Glutamatergic neuron (in vitro differentiated cells): ENCODE results near the gene SLC6A17. TPM values are rescaled to one million over a fixed set of nuclear protein-coding genes. Genes with fewer than 3 reads are reported as not detected.

Experiments
- DNase-seq: peaks from one replicate; pipeline ENCODE4 v3.0.0; 2022
- H3K27ac Mint-ChIP-seq: one replicate; pipeline ENCODE4 v1.8.0; 2020; ENCODE audit warnings: mild to moderate bottlenecking, mixed read lengths, inconsistent platforms; ENCODE audit not compliant: unreplicated experiment
- H3K27me3 Mint-ChIP-seq: one replicate; pipeline ENCODE4 v1.8.0; 2020; ENCODE audit warnings: mild to moderate bottlenecking, moderate library complexity, mixed read lengths, inconsistent platforms; ENCODE audit not compliant: unreplicated experiment
- H3K36me3 Mint-ChIP-seq: one replicate; pipeline ENCODE4 v1.8.0; 2020; ENCODE audit warnings: mild to moderate bottlenecking, mixed read lengths, inconsistent platforms; ENCODE audit not compliant: unreplicated experiment
- H3K4me1 Mint-ChIP-seq: one replicate; pipeline ENCODE4 v1.8.0; 2020; ENCODE audit warnings: mild to moderate bottlenecking, low read depth, mixed read lengths, inconsistent platforms; ENCODE audit not compliant: unreplicated experiment
- H3K4me3 Mint-ChIP-seq: one replicate; pipeline ENCODE4 v1.8.0; 2020; ENCODE audit warnings: mild to moderate bottlenecking, mixed read lengths, inconsistent platforms; ENCODE audit not compliant: unreplicated experiment
- H3K9me3 Mint-ChIP-seq: one replicate; pipeline ENCODE4 v1.8.0; 2020; ENCODE audit warnings: mild to moderate bottlenecking, moderate library complexity, mixed read lengths, inconsistent platforms; ENCODE audit not compliant: unreplicated experiment
- total RNA-seq: library from RNA; stranded (reverse); fragmentation: NEBNext Ultra II Directional; extraction: Animal tissue kit (Norgen Biotek cat#: 25700); gene quantifications from one replicate; pipeline ENCODE4 v1.2.1, GENCODE V29; 2021; ENCODE audit not compliant: unreplicated experiment
- TF ChIP-seq, protein P1 (sequence below): fragments of 200-600 bp; sonication (generic); IDR thresholded peaks from one replicate; pipeline ENCODE4 v1.5.0; 2021; ENCODE audit not compliant: partially characterized antibody, unreplicated experiment

Gene SLC6A17
- total RNA-seq, 1 donor from 2014 or later = 6.4 TPM

DNA sequence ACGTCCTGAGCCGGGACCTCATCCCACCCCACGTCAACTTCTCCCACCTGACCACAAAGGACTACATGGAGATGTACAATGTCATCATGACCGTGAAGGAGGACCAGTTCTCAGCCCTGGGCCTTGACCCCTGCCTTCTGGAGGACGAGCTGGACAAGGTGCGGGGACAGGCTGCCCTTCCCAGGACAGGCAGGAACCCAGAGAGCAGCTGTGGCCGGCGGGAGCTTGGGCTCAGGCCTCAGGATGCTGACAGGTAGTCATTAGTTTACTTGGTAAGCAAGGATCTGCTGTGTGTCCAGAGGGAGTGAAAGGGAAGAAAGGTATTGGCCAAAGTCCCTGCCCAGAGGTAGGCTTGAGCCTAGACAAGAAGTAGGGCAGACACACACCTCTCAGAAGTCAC lies 42.2 kb downstream of the SLC6A17 start:
- Mint-ChIP-seq H3K4me3 (no peak overlapping the region), H3K27me3 (peaks cover 9% of the 10 kb centered on the region), H3K27ac (no peak overlapping the region), H3K4me1 (peaks cover 18% of the 10 kb centered on the region), H3K9me3 (peaks cover 4% of the 10 kb centered on the region), H3K36me3 (no peaks in the 10 kb centered on the region)
- TF ChIP-seq, protein P1, sequence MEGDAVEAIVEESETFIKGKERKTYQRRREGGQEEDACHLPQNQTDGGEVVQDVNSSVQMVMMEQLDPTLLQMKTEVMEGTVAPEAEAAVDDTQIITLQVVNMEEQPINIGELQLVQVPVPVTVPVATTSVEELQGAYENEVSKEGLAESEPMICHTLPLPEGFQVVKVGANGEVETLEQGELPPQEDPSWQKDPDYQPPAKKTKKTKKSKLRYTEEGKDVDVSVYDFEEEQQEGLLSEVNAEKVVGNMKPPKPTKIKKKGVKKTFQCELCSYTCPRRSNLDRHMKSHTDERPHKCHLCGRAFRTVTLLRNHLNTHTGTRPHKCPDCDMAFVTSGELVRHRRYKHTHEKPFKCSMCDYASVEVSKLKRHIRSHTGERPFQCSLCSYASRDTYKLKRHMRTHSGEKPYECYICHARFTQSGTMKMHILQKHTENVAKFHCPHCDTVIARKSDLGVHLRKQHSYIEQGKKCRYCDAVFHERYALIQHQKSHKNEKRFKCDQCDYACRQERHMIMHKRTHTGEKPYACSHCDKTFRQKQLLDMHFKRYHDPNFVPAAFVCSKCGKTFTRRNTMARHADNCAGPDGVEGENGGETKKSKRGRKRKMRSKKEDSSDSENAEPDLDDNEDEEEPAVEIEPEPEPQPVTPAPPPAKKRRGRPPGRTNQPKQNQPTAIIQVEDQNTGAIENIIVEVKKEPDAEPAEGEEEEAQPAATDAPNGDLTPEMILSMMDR = no peak
- no peak for DNase-seq

DNA sequence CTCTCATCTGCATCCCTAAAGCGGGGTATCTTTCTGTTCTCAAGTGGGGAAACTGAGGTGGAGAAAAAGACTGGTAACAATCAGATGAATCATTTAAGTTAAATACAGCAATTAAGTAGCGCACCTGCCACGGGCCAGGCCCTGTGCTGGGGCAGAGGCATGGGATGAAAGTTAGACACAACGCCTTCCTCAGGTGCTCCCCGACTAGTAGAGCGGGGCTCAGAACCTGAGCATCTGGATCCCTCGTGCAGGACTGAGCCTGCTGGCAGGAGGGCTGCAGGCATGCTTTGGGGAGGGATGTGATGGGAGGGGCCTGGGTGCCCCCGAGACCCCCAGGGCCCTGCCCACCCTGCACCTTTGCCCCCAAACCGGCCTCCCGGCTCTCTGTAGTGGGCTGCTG lies 44.9 kb downstream of the SLC6A17 start:
- peaks cover 3% of the 10 kb centered on the region for H3K9me3 Mint-ChIP-seq
- peaks cover 2% of the 10 kb centered on the region for H3K4me1 Mint-ChIP-seq
- H3K36me3 Mint-ChIP-seq = no peaks in the 10 kb centered on the region
- H3K27ac Mint-ChIP-seq = no peak overlapping the region
- no peak for DNase-seq
- no peak overlapping the region for H3K4me3 Mint-ChIP-seq
- H3K27me3 Mint-ChIP-seq = peaks cover 8% of the 10 kb centered on the region
- TF ChIP-seq, protein P1 = no peak

DNA sequence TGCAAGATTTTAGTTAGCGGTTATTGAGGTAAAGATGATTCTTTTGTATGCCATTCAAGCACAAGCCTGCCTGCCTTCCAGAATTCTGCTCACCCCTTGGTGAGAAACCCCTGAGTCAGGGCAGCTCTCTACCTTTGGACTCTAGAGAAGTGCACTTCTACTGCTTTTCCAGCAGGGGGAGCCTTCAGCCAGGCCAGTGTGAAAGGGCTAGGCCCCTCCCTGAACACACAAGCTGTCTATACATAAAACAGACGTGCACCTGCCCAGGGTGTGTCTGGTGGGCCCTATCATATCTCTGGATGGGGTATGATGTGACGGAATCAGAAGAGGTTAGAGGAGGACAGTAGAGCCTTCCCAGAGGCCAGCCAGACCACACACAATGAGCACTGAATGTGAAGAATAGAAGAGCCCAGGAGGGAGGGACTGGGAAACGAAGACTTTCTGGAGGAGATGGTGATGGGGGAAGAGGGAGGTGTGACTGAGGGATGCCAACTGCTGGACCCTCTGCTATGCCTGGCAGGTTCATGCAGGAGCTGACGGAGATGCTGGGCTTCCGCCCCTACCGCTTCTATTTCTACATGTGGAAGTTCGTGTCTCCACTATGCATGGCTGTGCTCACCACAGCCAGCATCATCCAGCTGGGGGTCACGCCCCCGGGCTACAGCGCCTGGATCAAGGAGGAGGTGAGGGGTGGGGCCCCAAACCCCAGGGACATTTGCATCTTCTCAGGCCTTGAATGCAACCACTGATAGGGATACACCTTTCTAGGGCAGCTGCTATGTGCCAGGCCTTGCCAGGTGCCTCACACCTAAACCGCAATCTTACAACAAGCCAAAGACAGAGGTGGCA lies 46.8 kb downstream of the SLC6A17 start:
- Mint-ChIP-seq H3K36me3 (no peaks in the 10 kb centered on the region), H3K4me1 (peaks cover 2% of the 10 kb centered on the region), H3K9me3 (peaks cover 4% of the 10 kb centered on the region), H3K27me3 (peaks cover 9% of the 10 kb centered on the region), H3K27ac (peak overlapping the region; percentile 3), H3K4me3 (no peak overlapping the region)
- peak; percentile 62 for DNase-seq
- TF ChIP-seq, protein P1 = peak; percentile 98

DNA sequence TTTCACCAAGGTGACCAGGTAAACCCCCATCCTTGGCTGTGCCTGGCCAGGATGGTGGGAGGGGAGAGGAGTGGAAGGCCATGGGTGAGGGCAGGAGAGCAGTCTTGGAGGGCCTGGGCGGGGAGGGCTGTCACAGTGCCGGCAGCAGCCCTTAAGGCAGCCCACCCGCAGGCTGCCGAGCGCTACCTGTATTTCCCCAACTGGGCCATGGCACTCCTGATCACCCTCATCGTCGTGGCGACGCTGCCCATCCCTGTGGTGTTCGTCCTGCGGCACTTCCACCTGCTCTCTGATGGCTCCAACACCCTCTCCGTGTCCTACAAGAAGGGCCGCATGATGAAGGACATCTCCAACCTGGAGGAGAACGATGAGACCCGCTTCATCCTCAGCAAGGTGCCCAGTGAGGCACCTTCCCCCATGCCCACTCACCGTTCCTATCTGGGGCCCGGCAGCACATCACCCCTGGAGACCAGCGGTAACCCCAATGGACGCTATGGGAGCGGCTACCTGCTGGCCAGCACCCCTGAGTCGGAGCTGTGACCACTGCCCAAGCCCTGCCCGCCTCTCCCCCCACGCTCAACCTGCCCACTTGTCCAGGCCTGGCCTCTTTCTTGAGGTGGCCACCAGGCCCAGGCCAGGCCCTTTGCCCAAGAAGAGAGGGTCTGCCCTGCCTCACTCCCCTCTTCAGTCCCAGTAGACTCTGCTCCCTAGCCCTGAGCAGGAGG lies 47.8 kb downstream of the SLC6A17 start:
- DNase-seq = no peak
- no peak overlapping the region for H3K4me3 Mint-ChIP-seq
- H3K27ac Mint-ChIP-seq = no peak overlapping the region
- TF ChIP-seq, protein P1 = no peak
- no peaks in the 10 kb centered on the region for H3K36me3 Mint-ChIP-seq
- H3K27me3 Mint-ChIP-seq = peaks cover 10% of the 10 kb centered on the region
- peaks cover 4% of the 10 kb centered on the region for H3K9me3 Mint-ChIP-seq
- H3K4me1 Mint-ChIP-seq = peaks cover 3% of the 10 kb centered on the region

DNA sequence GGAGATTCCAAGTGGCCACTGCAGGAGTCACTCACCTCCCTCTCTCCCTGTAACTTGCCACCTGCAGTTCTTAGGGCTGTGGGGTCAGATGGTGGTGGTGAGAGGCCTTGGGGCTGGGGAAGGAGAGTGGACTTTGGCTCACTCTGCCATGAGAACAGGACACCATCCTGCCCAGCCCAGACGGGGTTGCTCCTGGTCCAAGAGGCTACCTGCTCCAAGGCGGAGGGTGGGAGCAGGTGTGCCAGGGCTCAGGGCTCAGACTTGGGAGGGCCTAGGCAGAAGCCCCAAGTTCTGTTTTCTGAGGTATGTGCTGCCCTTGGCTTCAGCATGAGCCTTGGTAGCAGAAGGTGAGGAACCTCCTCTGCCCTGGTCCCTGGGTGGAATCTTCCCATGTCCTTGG lies 48.5 kb downstream of the SLC6A17 start:
- DNase-seq = no peak
- Mint-ChIP-seq H3K9me3 (peaks cover 5% of the 10 kb centered on the region), H3K27me3 (peaks cover 10% of the 10 kb centered on the region), H3K4me3 (no peak overlapping the region), H3K27ac (no peak overlapping the region), H3K36me3 (no peaks in the 10 kb centered on the region), H3K4me1 (peaks cover 6% of the 10 kb centered on the region)
- TF ChIP-seq, protein P1 = no peak
